ENCODE results near the gene EXOSC1. TPM values are rescaled to one million over a fixed set of nuclear protein-coding genes. Genes with fewer than 3 reads are reported as not detected.
A peak's percentile ranks its signal among the peaks of the same experiment; 100 is the strongest.
"Not testable (repeated sequence)": the region's sequence is repeated elsewhere in the genome, so short reads cannot be mapped to it uniquely, and the experiment has no call there.

EXOSC1 gene
- total and polyA plus RNA-seq, 2 donors (not counting 1 experiment from before 2014, with no cell fraction given) = 32.2 to 44.5 TPM

GRCh38 chr10:97425964-97426775, 19.6 kb downstream of the EXOSC1 start, which contains the start of gene PGAM1:
Gene PGAM1, plus strand, starts transcription at chr10:97426191. Its CDS starts 117 bp downstream, at chr10:97426308.
- peak within 1 kb of the TSS; percentile 72 to 81 for H3K27ac ChIP-seq (ENCODE audit: low read length in 2 of 2)
- H3K9ac ChIP-seq (ENCODE audit: low read length) = peak within 1 kb of the TSS; percentile 83
- peak; percentile 87 for ATAC-seq (ENCODE audit: low read depth)
- H3K9me3 ChIP-seq (ENCODE audit: control extremely low read depth in 1 of 3, control insufficient read depth in 2 of 3, insufficient read depth in 1 of 3, low read length in 2 of 3) = no peaks in the 10 kb centered on the region
- CTCF ChIA-PET = interaction anchor here (1.0 kb wide), 1 partner anchor 147 kb away, joined by 3 read pairs; no protein-coding TSS in a partner anchor
- Mint-ChIP-seq H3K4me3 (peak within 1 kb of the TSS; percentile 97), H3K27me3 (no peaks in the 10 kb centered on the region), H3K9me3 (ENCODE audit: insufficient read depth) (no peaks in the 10 kb centered on the region), H3K27ac (peak within 1 kb of the TSS; percentile 99), H3K4me1 (peaks cover 43% of the 10 kb centered on the region)
- intact Hi-C loops (cut with micrococcal nuclease) = loop anchor here (1.0 kb wide), 4 partner anchors 19 to 72 kb away; partner anchors contain the start of genes EXOSC1, MMS19, RRP12 and UBTD1
- POLR2A ChIA-PET = no interaction called here
- peak within 1 kb of the TSS; percentile 97 for H2AFZ ChIP-seq (ENCODE audit: insufficient read depth, low read depth, low read length, poor library complexity, severe bottlenecking)
- peak; percentile 98 for DNase-seq
- no peaks in the 10 kb centered on the region for H3K27me3 ChIP-seq (replicated peaks in 1 of 4; ENCODE audit: control extremely low read depth in 1 of 4, control insufficient read depth in 3 of 4, insufficient read depth in 4 of 4, low read length in 3 of 4)
- H3K4me2 ChIP-seq (replicated peaks; ENCODE audit: low read depth, low read length, poor library complexity, severe bottlenecking) = peak within 1 kb of the TSS; percentile 89
- H3K4me3 ChIP-seq (ENCODE audit: control extremely low read depth in 1 of 5, extremely low read depth in 1 of 5, insufficient read depth in 1 of 5, low read depth in 2 of 5, low read length in 4 of 5) = peak within 1 kb of the TSS; percentile 72 to 87 (median 80)
- TF ChIP-seq EZH2 (IDR thresholded peaks at IDR 0.05; ENCODE audit: borderline replicate concordance, insufficient read depth, low read depth, low read length, poor library complexity, severe bottlenecking) = no peak
- TF ChIP-seq CTCF (IDR thresholded peaks at IDR 0.05) = peak; percentile 65
- peaks cover 35% of the 10 kb centered on the region for H3K79me2 ChIP-seq (ENCODE audit: control insufficient read depth, insufficient read depth, low read length)
- under 1% methylated on average over 72 of the region's 90 CpGs for WGBS (ENCODE audit: insufficient coverage)
- H3K36me3 ChIP-seq (replicated peaks in 1 of 2; ENCODE audit: control extremely low read depth in 1 of 2, control insufficient read depth in 1 of 2, extremely low read depth in 1 of 2, insufficient read depth in 2 of 2, low read length in 1 of 2) = peaks cover 2 to 23% of the 10 kb centered on the region in 2 experiments
- H4K20me1 ChIP-seq (ENCODE audit: control insufficient read depth, insufficient read depth, low read length, poor library complexity, severe bottlenecking) = peaks cover 7% of the 10 kb centered on the region
- peaks cover 21 to 31% of the 10 kb centered on the region in 2 donors for H3K4me1 ChIP-seq (ENCODE audit: control insufficient read depth in 2 of 2, insufficient read depth in 2 of 2, low read length in 2 of 2)

DNA sequence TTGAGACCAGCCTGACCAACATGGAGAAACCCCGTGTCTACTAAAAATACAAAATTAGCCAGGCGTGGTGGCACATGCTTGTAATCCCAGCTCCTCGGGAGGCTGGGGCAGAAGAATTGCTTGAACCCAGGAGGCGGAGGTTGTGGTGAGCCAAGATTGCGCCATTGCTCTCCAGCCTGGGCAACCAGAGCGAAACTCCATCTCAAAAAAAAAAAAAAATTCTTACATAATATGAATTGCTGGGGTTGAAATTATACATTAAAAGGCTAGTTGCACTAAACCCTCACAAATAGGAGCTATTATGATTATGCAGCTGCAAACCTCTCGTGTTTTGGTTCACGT, 22.1 kb downstream of the EXOSC1 start:
- peak overlapping the region; percentile 2 for H3K27ac Mint-ChIP-seq
- DNase-seq; intact Hi-C loops (cut with micrococcal nuclease); POLR2A ChIA-PET; H3K27me3 ChIP-seq (replicated peaks in 1 of 4; ENCODE audit: control extremely low read depth in 1 of 4, control insufficient read depth in 3 of 4, insufficient read depth in 4 of 4, low read length in 3 of 4); H3K27me3 Mint-ChIP-seq; H3K4me3 ChIP-seq (ENCODE audit: control extremely low read depth in 1 of 5, extremely low read depth in 1 of 5, insufficient read depth in 1 of 5, low read depth in 2 of 5, low read length in 4 of 5); H3K9ac ChIP-seq (ENCODE audit: low read length); H3K27ac ChIP-seq (ENCODE audit: low read length in 2 of 2); H3K4me3 Mint-ChIP-seq; H2AFZ ChIP-seq (ENCODE audit: insufficient read depth, low read depth, low read length, poor library complexity, severe bottlenecking); H3K9me3 ChIP-seq (ENCODE audit: control extremely low read depth in 1 of 3, control insufficient read depth in 2 of 3, insufficient read depth in 1 of 3, low read length in 2 of 3); H3K36me3 ChIP-seq (replicated peaks in 1 of 2; ENCODE audit: control extremely low read depth in 1 of 2, control insufficient read depth in 1 of 2, extremely low read depth in 1 of 2, insufficient read depth in 2 of 2, low read length in 1 of 2); H4K20me1 ChIP-seq (ENCODE audit: control insufficient read depth, insufficient read depth, low read length, poor library complexity, severe bottlenecking); ATAC-seq (ENCODE audit: low read depth); H3K9me3 Mint-ChIP-seq (ENCODE audit: insufficient read depth); H3K4me2 ChIP-seq (replicated peaks; ENCODE audit: low read depth, low read length, poor library complexity, severe bottlenecking): not testable (repeated sequence)
- Histone ChIP-seq H3K4me1 (ENCODE audit: control insufficient read depth in 2 of 2, insufficient read depth in 2 of 2, low read length in 2 of 2) (peaks cover 24 to 36% of the 10 kb centered on the region in 2 donors), H3K79me2 (ENCODE audit: control insufficient read depth, insufficient read depth, low read length) (peaks cover 24% of the 10 kb centered on the region)
- CTCF ChIA-PET = interaction anchor here (1.1 to 1.5 kb wide), 2 partner anchors 16 to 17 kb away, joined by 3 to 5 read pairs; no protein-coding TSS in a partner anchor
- peaks cover 43% of the 10 kb centered on the region for H3K4me1 Mint-ChIP-seq
- 94% methylated on average over 4 of the region's 8 CpGs for WGBS (ENCODE audit: insufficient coverage)
